Measurements from ENCODE around the gene ORM2. TPM values are rescaled to one million over a fixed set of nuclear protein-coding genes. Genes with fewer than 3 reads are reported as not detected.

The ORM2 gene
- total and polyA plus RNA-seq, 9 of the 15 experiments (the other 6 are each of a cell fraction or from before 2014, with no cell fraction given): 0.98 TPM; not detected in 8

DNA sequence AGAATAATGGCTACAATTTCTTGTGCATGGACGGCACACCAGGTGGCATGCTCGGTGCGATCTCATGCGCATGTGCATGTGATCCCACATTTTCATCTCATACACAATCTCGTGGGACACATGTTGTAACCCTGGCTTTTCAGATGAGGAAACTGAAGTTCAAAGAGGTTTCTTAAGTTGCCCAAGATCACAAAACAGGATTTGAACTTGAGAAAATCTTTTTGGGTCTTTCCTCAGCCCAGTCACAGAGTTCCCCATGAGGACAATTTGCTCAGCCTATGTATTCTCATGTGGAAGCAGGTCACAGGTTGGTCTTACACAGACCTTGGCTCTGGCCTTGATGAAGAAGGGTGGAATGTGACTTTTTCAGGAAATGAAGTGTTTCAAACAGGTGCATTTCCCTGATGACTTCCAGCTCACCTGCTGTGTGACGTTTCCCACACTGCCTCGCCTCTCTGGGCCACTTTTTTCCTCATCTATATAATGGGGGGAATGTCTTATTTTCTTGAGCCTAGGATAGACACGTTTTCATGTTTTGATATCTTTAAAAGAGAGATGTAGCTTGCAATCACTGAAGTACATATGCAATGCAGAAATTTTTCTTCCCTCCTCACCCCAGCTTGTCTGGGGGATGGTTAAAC is 13.8 kb upstream of the ORM2 start:
- no peak overlapping the region for H2AFZ ChIP-seq (ENCODE audit: low read depth, low read length)
- no peak overlapping the region for H3K4me3 ChIP-seq
- no peak overlapping the region for H3K4me2 ChIP-seq (ENCODE audit: insufficient read depth, low read length)
- H3K9me1 ChIP-seq (ENCODE audit: control insufficient read depth, insufficient read depth, low read length): no peaks in the 10 kb centered on the region
- H3K9me3 ChIP-seq (replicated peaks; ENCODE audit: control insufficient read depth, insufficient read depth, low read depth, low read length): no peaks in the 10 kb centered on the region
- DNase-seq (ENCODE audit: extremely low read depth in 1 of 4, low spot score in 3 of 4) (no peak), FAIRE-seq (no peak), ATAC-seq (no peak)
- 9% methylated on average over 8 of the region's 8 CpGs for WGBS (ENCODE audit: insufficient coverage, low coverage, missing lambda C conversion rate)
- H3K9ac ChIP-seq (ENCODE audit: insufficient read depth in 1 of 2, low read depth in 2 of 2, low read length in 2 of 2): no peak overlapping the region
- peaks cover 16 to 26% of the 10 kb centered on the region in 2 experiments for H3K27me3 ChIP-seq (ENCODE audit: control insufficient read depth in 2 of 2, insufficient read depth in 2 of 2, low read length in 2 of 2)
- ChIA-PET CTCF (ENCODE audit: low intra/inter-chr PET ratio) (no interaction called here), POLR2A (no interaction called here)
- no peaks in the 10 kb centered on the region; a peak in 1 of 5 replicates for H3K4me1 ChIP-seq (replicated peaks in 1 of 2; ENCODE audit: control insufficient read depth in 2 of 2, insufficient read depth in 2 of 2, low read length in 2 of 2)
- H3K79me2 ChIP-seq (ENCODE audit: control insufficient read depth, insufficient read depth, low read length): no peaks in the 10 kb centered on the region
- no peaks in the 10 kb centered on the region for H3K36me3 ChIP-seq (ENCODE audit: control insufficient read depth, insufficient read depth, low read length)
- TF ChIP-seq ZFP36 (IDR thresholded peaks at IDR 0.05; ENCODE audit: low read depth, low read length, partially characterized antibody) (peak; percentile 71), ZNF165 (CRISPR knock-in tag; IDR thresholded peaks at IDR 0.05; ENCODE audit: borderline replicate concordance) (no peak), RBM25 (IDR thresholded peaks at IDR 0.05; ENCODE audit: low read depth, low read length, severe bottlenecking) (peak; percentile 86), BCOR (IDR thresholded peaks at IDR 0.05) (peak; percentile 44; the same call in 1 of the 2 replicates), ZKSCAN3 (CRISPR knock-in tag; IDR thresholded peaks at IDR 0.05) (no peak), FOXJ3 (CRISPR knock-in tag; IDR thresholded peaks at IDR 0.05) (no peak), NRF1 (conservative IDR thresholded peaks at IDR 0.05 in 1 of 2, IDR thresholded peaks at IDR 0.05 in 1 of 2) (peak; percentile 82 to 85)
- TF ChIP-seq, protein P1, sequence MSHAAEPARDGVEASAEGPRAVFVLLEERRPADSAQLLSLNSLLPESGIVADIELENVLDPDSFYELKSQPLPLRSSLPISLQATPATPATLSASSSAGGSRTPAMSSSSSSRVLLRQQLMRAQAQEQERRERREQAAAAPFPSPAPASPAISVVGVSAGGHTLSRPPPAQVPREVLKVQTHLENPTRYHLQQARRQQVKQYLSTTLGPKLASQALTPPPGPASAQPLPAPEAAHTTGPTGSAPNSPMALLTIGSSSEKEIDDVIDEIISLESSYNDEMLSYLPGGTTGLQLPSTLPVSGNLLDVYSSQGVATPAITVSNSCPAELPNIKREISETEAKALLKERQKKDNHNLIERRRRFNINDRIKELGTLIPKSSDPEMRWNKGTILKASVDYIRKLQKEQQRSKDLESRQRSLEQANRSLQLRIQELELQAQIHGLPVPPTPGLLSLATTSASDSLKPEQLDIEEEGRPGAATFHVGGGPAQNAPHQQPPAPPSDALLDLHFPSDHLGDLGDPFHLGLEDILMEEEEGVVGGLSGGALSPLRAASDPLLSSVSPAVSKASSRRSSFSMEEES (CRISPR knock-in tag; IDR thresholded peaks at IDR 0.05): no peak
- H4K20me1 ChIP-seq (replicated peaks; ENCODE audit: control insufficient read depth, insufficient read depth, low read length): no peaks in the 10 kb centered on the region
- intact Hi-C loops (cut with micrococcal nuclease): no loop called here
- no TSS peak for BruUV-seq (replicated peaks)
- H3K27ac ChIP-seq (ENCODE audit: extremely low read depth, low read depth, low read length): no peak overlapping the region
- in situ Hi-C loops (cut with MboI): no loop called here

Measured in K562 (cell line).